ENCODE data around the gene SLC38A6.

Gene SLC38A6

DNA sequence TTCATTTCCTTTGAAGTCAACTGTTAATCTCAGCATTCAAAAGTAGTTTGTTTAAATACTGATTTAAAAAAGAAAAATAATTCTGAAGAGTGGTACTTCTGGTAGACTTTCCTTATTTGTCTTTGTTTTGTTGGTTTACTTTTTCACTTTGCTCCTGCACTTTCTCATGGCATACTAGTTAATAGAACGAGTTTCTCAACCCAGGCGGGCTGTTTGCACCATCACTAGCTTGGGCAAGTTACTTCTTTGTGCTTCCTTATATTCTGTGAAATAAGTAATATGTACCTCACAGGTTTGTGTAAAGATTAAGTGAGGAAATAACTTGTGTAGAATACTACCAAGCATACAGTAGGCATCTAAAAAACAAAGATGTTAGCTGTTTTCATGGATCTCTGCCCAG lies 45.5 kb downstream of the SLC38A6 start:
- Histone ChIP-seq H3K27me3 (no peaks in the 10 kb centered on the region), H3K27ac (peak overlapping the region; percentile 63), H3K4me1 (ENCODE audit: control insufficient read depth in 1 of 2, insufficient read depth in 1 of 2, low read depth in 1 of 2, low read length in 1 of 2) (peaks cover 18 to 25% of the 10 kb centered on the region in 2 experiments), H3K4me3 (ENCODE audit: low read depth in 1 of 2, low read length in 1 of 2) (no peak overlapping the region), H3K36me3 (no peaks in the 10 kb centered on the region), H3K9me3 (no peaks in the 10 kb centered on the region)
- TF ChIP-seq, protein P1, sequence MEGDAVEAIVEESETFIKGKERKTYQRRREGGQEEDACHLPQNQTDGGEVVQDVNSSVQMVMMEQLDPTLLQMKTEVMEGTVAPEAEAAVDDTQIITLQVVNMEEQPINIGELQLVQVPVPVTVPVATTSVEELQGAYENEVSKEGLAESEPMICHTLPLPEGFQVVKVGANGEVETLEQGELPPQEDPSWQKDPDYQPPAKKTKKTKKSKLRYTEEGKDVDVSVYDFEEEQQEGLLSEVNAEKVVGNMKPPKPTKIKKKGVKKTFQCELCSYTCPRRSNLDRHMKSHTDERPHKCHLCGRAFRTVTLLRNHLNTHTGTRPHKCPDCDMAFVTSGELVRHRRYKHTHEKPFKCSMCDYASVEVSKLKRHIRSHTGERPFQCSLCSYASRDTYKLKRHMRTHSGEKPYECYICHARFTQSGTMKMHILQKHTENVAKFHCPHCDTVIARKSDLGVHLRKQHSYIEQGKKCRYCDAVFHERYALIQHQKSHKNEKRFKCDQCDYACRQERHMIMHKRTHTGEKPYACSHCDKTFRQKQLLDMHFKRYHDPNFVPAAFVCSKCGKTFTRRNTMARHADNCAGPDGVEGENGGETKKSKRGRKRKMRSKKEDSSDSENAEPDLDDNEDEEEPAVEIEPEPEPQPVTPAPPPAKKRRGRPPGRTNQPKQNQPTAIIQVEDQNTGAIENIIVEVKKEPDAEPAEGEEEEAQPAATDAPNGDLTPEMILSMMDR (IDR thresholded peaks at IDR 0.05): no peak

DNA sequence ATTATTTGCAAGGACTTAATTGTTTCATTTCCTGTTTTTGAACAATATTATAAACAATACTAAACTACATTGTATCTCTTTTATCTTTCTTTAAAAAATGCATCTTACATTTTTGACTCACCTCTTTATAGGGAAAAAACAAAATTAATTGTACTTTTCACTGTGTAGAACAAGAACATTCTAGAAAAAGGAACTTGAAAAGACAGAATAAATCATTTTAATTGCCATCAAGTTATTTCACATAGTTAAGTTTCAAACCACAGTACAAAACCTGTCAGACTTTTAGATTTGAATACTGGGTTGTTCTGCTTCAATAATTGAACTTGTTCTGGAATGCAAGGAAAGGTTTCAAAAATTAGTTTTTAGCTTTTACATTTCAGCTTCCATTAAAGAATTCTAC lies 50.0 kb downstream of the SLC38A6 start:
- peaks cover 18 to 23% of the 10 kb centered on the region in 2 experiments for H3K4me1 ChIP-seq (ENCODE audit: control insufficient read depth in 1 of 2, insufficient read depth in 1 of 2, low read depth in 1 of 2, low read length in 1 of 2)
- TF ChIP-seq, protein P1 (IDR thresholded peaks at IDR 0.05): no peak
- no peaks in the 10 kb centered on the region for H3K36me3 ChIP-seq

DNA sequence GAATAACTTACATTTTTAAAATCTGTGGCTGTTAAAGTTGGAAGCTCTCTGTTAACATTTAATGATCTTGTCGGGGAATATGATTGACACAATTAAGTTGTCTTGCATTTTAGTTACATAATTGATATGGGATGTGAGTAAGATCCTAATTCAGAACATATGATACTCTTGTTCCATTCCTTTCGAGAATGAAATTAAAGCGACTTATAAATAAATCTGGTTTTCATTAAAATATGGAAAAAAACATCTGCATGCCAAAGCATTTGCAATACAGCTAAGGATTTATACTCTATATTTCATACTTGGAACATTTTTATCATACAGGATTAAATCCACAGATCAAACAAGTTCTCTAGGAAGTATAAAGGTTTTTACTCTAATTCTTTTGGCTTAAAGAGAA lies 52.0 kb downstream of the SLC38A6 start:
- H3K9me3 ChIP-seq: no peaks in the 10 kb centered on the region

More for the DNA sequence above, 50.0 kb downstream of the SLC38A6 start:
- Histone ChIP-seq H3K4me3 (ENCODE audit: low read depth in 1 of 2, low read length in 1 of 2) (no peak overlapping the region), H3K27ac (no peak overlapping the region), H3K9me3 (no peaks in the 10 kb centered on the region), H3K27me3 (no peaks in the 10 kb centered on the region)

DNA sequence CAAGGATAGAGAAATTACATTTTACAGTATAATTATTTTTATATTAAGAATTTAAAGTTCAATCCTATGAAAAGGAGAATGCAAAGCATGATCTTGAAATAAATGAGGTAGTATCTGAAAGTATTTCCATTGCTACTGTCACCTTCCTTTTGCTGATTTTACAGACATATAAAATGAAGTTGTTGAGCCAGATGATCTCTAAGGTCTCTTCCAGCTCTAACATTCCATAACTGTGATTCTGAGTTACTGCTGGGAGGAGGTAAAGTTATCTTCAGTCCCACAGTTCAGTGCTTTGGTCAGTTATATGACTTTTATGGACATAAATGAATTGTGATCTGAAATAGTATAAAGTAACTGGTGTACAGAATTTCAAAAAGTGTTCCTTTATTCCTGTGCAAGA lies 52.8 kb downstream of the SLC38A6 start:
- Histone ChIP-seq H3K9me3 (no peaks in the 10 kb centered on the region), H3K4me3 (ENCODE audit: low read depth in 1 of 2, low read length in 1 of 2) (no peak overlapping the region), H3K27ac (no peak overlapping the region), H3K36me3 (no peaks in the 10 kb centered on the region), H3K27me3 (no peaks in the 10 kb centered on the region), H3K4me1 (ENCODE audit: control insufficient read depth in 1 of 2, insufficient read depth in 1 of 2, low read depth in 1 of 2, low read length in 1 of 2) (peaks cover 5 to 8% of the 10 kb centered on the region in 2 experiments)
- TF ChIP-seq, protein P1 (IDR thresholded peaks at IDR 0.05): no peak

More for the DNA sequence above, 52.0 kb downstream of the SLC38A6 start:
- Histone ChIP-seq H3K4me1 (ENCODE audit: control insufficient read depth in 1 of 2, insufficient read depth in 1 of 2, low read depth in 1 of 2, low read length in 1 of 2) (peaks cover 5 to 8% of the 10 kb centered on the region in 2 experiments), H3K27ac (no peak overlapping the region), H3K36me3 (no peaks in the 10 kb centered on the region), H3K4me3 (ENCODE audit: low read depth in 1 of 2, low read length in 1 of 2) (no peak overlapping the region), H3K27me3 (no peaks in the 10 kb centered on the region)
- TF ChIP-seq, protein P1 (IDR thresholded peaks at IDR 0.05): no peak

DNA sequence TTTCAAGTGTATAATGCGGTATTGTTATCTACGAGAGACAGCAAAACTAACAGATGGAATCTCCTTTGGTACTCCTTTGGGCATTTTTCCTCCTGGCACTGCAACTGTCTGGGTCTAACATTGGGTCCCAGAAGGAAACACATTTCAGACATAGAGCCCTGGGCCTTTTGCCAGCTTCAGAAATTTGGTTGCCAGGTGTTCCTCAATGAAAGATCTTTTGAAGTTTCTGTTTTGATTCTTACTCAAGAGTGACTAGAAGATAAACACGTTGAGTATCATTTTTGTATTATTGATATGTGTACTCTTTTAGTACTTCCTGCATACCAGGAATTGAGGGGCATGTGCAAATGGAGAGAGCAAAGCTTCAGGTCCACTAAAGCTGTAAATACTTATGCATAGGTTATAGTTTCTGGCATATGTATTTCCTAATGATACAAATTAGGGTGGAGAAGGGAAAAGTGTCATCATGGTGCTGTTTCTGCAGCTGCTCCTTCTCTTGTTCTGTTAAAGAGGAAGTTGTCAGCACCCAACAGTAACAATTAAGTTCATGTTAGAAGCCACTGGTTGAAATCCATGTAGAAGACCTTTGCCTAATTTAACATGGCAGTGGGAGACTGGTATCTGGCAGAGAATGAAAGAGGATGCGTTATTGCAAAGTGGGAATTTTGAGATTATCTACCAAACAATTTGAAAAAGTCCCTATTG lies 53.5 kb downstream of the SLC38A6 start:
- Histone ChIP-seq H3K9me3 (no peaks in the 10 kb centered on the region), H3K27me3 (no peaks in the 10 kb centered on the region), H3K27ac (no peak overlapping the region), H3K36me3 (no peaks in the 10 kb centered on the region), H3K4me3 (ENCODE audit: low read depth in 1 of 2, low read length in 1 of 2) (no peak overlapping the region), H3K4me1 (ENCODE audit: control insufficient read depth in 1 of 2, insufficient read depth in 1 of 2, low read depth in 1 of 2, low read length in 1 of 2) (peaks cover 5 to 8% of the 10 kb centered on the region in 2 experiments)
- TF ChIP-seq, protein P1 (IDR thresholded peaks at IDR 0.05): no peak

Measured in neutrophil (primary cell).